ENCODE data around the gene ZDHHC24.
A peak's percentile ranks its signal among the peaks of the same experiment; 100 is the strongest.
"Not testable (repeated sequence)": the region's sequence is repeated elsewhere in the genome, so short reads cannot be mapped to it uniquely, and the experiment has no call there.

Gene ZDHHC24

GRCh38 chr11:66545701-66546367, at the start of gene ZDHHC24:
ZDHHC24 (minus strand) TSS chr11:66546048; CDS start chr11:66546003, 45 bp downstream.
- peak; percentile 45 for DNase-seq

DNA sequence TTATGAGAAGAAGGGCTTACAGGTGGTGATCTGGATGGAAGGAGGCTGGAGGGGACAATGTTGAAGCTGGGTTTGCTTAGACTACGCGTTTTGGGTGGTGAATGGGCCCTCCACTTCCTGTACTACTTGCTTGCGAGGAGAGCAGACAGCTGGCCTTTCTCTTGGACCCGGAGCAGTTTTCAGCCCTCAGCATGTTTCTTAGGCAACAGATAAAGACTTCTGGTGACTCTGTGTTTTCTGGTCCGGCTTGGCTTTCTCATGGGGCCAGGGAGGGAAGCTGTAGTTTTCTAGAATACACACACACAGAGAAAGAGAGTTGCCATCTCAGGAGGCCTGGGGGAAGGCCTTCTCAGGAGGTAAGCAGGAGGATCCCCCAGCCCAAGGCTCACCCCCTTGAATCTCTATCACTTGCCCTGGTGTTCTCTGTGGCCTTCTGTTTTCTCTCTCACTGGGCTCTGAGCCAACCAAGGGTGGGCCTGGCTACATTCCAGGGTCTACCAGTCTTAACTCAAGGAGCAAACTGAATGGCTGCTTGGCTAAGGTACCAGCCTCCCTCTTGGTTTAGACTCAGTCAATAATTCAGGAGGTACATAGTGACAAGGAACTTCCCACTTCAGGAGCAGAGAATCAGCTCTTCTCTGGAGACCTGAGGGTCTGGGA, 49.5 kb upstream of the ZDHHC24 start:
- DNase-seq: no peak

DNA sequence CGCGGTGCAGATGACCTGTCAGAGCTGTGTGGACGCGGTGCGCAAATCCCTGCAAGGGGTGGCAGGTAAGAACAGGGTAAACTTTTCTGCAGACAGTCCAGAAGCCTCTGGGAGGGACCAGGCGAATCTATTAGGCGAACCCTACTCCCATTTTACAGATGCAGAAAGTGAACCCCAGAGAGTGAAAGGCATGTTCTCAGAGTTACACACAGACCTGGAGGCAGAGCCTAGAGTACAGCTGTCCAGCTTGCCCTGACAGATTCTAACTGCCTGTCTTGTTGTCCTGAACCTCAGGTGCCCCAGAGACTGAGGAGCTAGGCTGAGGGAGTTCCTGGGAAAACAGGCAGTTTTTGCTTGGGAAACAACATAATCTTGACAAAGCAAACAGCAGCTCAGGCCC, 47.8 kb upstream of the ZDHHC24 start:
- DNase-seq: no peak

GRCh38 chr11:66593303-66593635, 47.4 kb upstream of the ZDHHC24 start:
- DNase-seq: no peak

- peak; percentile 65 for DNase-seq
Measured at GRCh38 chr11:66592457-66593302, 46.8 kb upstream of the ZDHHC24 start, which contains the start of the genes CCDC87 and CCS. CCDC87 (minus strand) TSS chr11:66593063; CDS start chr11:66593015, 48 bp downstream. CCS (plus strand) TSS chr11:66593185; CDS start chr11:66593262, 77 bp downstream.

DNA sequence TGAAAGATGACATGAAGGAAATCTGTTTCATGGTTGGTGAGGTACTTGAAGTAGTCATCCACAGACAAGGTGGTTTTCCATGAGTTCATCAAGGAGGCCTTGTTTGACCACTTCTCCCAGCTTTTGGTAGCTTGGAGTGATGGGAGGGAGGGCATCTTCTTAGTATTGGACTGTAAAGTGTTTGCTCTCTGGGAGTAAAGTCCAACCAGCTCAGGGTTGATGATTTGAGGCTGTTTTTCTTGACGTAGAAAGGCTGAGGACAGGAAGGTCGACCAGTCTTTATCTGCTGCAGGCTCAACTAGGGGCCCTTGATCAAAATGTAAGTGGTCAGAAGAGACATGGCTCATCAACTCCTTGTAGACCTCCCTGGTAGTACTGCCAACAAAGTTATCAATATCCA, 45.3 kb upstream of the ZDHHC24 start:
- DNase-seq: no peak

DNA sequence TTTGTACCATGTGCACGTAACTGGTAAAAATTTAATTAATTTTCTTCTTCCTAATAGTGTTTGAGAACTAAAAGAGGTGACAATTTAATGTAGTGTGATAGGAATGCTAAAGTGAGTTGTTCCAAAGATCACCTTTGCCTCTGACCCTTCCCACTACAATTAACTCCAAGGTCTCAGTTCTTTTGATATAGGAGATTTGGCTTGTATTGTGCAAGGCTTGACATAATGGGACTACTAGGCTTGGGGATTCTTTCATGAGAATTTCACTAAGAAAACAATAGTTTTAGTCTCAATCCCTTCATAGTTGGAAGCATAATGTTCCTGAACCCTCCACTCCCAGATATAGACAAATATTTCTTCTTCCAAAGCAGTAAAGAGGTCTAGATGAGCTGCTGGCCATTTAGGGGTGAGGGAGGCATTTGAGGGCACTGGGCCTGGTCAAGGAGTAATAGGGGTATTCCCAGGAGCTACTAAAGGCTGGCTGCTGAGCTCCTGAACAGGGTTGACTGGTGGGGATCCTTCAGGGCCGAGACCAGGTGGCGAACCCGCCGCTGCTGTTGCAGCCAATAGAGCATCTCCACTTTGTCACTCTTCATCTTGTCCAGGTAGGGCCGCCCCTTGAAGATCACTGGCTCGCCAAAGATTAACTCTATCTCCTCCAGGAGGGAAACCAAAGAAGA, 44.3 kb upstream of the ZDHHC24 start:
- DNase-seq: no peak

- not testable (repeated sequence) for DNase-seq
Measured at GRCh38 chr11:66589315-66589714, 43.5 kb upstream of the ZDHHC24 start.

- no peak for DNase-seq
Measured at GRCh38 chr11:66586136-66586535, 40.3 kb upstream of the ZDHHC24 start.

DNA sequence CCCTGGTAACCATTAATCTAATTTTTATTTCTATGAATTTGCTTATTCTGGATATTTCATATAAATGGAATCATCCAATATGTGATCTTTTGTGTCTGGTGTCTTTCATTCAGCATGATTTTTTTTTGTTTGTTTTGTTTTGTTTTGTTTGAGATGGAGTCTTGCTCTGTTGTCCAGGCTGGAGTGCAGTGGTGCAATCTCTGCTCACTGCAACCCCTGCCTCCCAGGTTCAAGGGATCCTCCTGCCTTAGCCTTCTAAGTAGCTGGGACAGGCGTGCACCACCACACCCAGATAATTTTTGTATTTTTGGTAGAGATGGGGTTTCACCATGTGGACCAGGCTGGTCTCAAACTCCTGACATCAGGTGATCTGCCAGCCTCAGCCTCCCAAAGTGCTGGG, 39.6 kb upstream of the ZDHHC24 start:
- not testable (repeated sequence) for DNase-seq

DNA sequence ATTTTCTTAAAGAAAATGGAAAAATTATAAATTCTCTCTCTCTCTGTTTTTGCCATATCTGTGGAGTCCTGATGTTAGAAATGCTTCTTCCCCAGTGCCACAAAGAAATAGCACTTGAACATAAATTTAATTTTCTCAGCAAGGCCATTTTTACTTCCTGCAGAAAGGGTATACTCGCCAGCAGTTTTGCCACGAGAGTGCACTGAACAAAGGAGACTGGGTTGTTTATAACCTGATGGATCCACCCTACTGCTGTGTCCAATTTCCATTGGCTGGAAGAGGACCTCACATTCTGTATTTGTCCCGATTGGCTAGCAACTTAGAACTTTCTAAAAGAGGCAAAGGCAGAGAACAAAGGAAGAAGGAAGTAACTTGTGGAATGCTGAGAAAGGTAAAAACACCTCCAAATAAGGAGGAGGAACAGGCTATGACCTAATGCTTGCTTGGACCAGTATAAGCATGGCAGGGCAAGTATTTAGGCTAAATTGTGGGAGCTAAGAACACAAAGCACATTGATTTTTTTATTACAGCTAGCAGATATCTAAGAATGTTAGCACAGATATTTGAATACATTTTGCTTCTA, 36.8 kb upstream of the ZDHHC24 start:
- DNase-seq: not testable (repeated sequence)

DNA sequence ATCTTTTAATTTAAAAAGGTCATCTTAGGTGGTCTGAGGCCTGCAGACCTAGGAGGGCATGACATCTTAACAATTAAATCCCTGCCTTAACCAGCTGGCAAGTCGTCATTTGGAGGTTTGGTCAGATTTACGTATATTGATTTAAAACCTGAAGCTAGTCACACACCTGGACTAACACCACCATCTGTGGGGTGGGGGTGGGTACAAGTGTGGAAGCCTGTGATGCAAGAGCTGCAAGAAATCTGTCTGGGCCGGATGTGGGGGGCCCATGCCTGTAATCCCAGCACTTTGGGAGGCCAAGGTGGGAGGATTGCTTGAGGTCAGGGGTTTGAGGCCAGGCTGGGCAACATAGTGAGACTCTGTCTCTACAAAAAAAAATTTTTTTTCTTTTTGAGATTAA, 35.4 kb upstream of the ZDHHC24 start:
- DNase-seq: no peak

- DNase-seq: no peak
Measured at GRCh38 chr11:66580803-66581202, 35.0 kb upstream of the ZDHHC24 start.

GRCh38 chr11:66579017-66579606, 33.3 kb upstream of the ZDHHC24 start:
- no peak for DNase-seq

GRCh38 chr11:66570850-66571180, 25.0 kb upstream of the ZDHHC24 start:
- no peak for DNase-seq

DNA sequence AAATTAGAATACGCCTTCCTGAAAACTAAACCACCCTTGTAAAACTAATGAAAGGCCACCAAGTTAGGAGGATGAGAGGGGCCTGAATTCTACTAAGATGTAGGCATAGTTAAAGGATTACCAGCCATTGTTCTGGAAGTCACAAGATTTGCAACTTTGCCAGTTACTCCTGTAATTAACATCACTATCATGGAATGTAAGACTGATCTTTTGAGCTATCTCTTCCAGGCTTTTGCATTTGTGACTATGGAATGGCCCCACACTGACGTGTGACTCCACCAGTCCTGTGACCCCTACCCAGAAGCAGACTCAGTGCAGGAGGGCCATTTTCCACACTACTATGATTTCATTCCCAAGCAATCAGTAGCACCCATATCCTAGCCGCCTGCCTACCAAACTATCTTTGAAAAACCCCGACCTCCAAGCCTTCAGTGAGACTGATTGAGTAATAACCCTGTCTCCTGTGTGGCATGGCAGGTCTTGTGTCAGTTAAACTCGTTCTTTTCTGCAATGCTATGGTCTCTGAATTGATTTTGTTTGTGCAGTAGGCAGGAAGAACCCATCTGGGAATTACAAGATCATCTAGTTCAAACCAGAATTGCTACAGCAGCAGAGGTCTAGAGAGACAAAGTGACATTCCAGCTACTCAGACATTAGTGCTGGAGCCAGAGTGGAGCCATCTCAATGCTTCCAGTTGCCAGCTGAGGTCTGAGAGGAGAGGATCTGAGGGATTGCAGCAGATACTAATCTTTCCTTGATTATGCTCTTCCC, 24.4 kb upstream of the ZDHHC24 start:
- DNase-seq: no peak

- DNase-seq: no peak
Measured at GRCh38 chr11:66569076-66569475, 23.2 kb upstream of the ZDHHC24 start.

- DNase-seq: peak; percentile 43
Measured at GRCh38 chr11:66568124-66568916, 22.5 kb upstream of the ZDHHC24 start, which contains the start of gene CTSF. CTSF (minus strand) TSS chr11:66568606; CDS start chr11:66568486, 120 bp downstream.

GRCh38 chr11:66567787-66568123, 21.9 kb upstream of the ZDHHC24 start:
- DNase-seq: no peak

GRCh38 chr11:66566221-66566620, 20.4 kb upstream of the ZDHHC24 start:
- no peak for DNase-seq

GRCh38 chr11:66564984-66565383, 19.1 kb upstream of the ZDHHC24 start:
- no peak for DNase-seq
